ENCODE data around the gene RBKS. TPM values are rescaled to one million over a fixed set of nuclear protein-coding genes. Genes with fewer than 3 reads are reported as not detected.
"Not testable (repeated sequence)": the region's sequence is repeated elsewhere in the genome, so short reads cannot be mapped to it uniquely, and the experiment has no call there.

The RBKS gene
- total RNA-seq, 2 experiments from 2014 or later, result 2.2 to 2.8 TPM

GRCh38 chr2:27771202-27771547 lies 119.0 kb downstream of the RBKS start:
- ChIA-PET CTCF (interaction anchor here (2.7 kb wide), 1 partner anchor 88 kb away, joined by 6 read pairs; no protein-coding TSS in a partner anchor), POLR2A (interaction anchor here (1.0 to 2.7 kb wide), 6 partner anchors 26 to 638 kb away, joined by 3 to 8 read pairs (median 6); partner anchors contain the start of genes BABAM2, RBKS, SLC4A1AP and SUPT7L)
- DNase-seq, result no peak
- H3K27ac Mint-ChIP-seq, result peak overlapping the region; percentile 93
- peak overlapping the region; percentile 99 for H3K4me3 Mint-ChIP-seq
- H3K9me3 Mint-ChIP-seq, result no peaks in the 10 kb centered on the region
- H3K36me3 Mint-ChIP-seq (ENCODE audit: low read depth), result peaks cover 27% of the 10 kb centered on the region
- H3K4me1 Mint-ChIP-seq, result peaks cover 44% of the 10 kb centered on the region
- no peaks in the 10 kb centered on the region for H3K27me3 Mint-ChIP-seq

DNA sequence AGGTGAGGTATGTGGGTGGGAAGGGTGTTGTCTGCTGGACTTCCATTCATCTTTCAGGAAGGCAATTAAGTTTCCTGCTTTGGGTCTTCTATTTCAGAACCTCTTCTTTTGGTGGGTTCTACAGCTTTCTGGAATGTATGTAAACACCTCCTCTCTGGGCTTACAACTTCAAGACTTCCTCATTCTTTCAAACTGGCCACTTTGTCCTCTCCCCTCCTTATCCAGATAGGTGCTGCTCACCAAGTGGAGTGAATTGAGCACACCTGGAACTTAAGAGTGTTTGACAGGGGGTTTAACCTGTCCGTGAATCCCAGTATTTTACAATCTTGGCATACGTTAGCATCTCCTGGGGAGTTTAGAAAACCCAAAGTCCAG lies 123.9 kb downstream of the RBKS start:
- Mint-ChIP-seq H3K9me3 (no peaks in the 10 kb centered on the region), H3K27me3 (no peaks in the 10 kb centered on the region), H3K4me1 (peaks cover 18% of the 10 kb centered on the region), H3K36me3 (ENCODE audit: low read depth) (no peaks in the 10 kb centered on the region), H3K27ac (no peak overlapping the region), H3K4me3 (no peak overlapping the region)
- DNase-seq, result no peak
- POLR2A ChIA-PET, result no interaction called here
- CTCF ChIA-PET, result no interaction called here

DNA sequence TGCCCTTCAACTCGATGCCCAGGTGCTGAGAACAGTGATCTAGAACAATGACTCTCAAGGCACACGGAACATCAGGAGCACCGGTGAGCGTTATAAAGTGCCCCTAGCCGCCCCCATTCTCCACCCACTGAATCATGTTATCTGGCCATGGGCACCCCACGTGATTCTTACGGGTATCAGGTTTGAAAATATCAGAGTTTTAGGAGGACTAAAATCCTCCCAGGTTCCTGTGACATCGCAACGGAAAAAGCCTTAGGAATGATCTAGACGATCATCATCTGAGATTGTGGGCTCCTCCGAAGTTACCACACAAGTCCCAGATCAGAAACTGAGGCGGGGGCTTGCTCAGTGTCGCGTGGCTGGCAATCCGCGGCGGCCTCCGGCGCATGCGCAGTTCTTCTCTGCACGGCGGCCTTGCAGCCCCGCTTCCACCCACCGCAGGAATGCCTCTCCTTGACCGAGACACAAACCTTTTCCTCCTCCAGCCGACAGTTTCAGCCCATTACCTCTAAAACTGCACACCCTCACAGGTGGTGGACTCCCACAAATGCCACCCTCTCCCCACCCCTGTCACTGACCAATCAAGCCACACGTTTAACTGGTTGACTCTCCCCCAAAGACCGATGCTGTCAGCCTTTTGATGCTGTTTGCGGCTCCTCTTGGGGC lies 124.4 kb downstream of the RBKS start:
- ChIA-PET POLR2A (no interaction called here), CTCF (no interaction called here)
- H3K4me3 Mint-ChIP-seq, result peak overlapping the region; percentile 17
- H3K9me3 Mint-ChIP-seq, result no peaks in the 10 kb centered on the region
- no peaks in the 10 kb centered on the region for H3K36me3 Mint-ChIP-seq (ENCODE audit: low read depth)
- peak; percentile 22 for DNase-seq
- H3K27me3 Mint-ChIP-seq, result no peaks in the 10 kb centered on the region
- peaks cover 12% of the 10 kb centered on the region for H3K4me1 Mint-ChIP-seq
- H3K27ac Mint-ChIP-seq, result no peak overlapping the region

DNA sequence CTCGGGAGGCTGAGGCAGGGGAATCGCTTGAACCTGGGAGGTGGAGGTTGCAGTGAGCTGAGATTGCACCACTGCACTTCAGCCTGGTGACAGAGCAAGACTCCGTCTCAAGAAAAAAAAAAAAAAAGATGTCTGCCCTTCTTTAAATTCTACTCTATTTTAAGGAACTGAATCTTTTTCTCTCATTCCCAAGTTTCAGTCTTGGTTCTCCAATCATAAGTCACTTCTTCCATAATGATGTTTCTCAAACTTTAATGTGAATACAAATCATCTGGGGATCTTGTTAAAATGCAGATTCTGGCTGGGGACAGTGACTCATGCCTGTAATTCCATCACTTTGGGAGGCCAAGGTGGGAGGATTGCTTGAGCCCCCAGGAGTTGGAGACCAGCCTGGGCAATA lies 125.7 kb downstream of the RBKS start:
- not testable (repeated sequence) for H3K27me3 Mint-ChIP-seq; H3K27ac Mint-ChIP-seq; H3K9me3 Mint-ChIP-seq; H3K36me3 Mint-ChIP-seq (ENCODE audit: low read depth); H3K4me3 Mint-ChIP-seq; DNase-seq
- H3K4me1 Mint-ChIP-seq, result peaks cover 11% of the 10 kb centered on the region
- ChIA-PET POLR2A (interaction anchor here (0.9 kb wide), 1 partner anchor 627 kb away, joined by 3 read pairs; no protein-coding TSS in a partner anchor), CTCF (interaction anchor here (0.6 kb wide), 1 partner anchor 336 kb away, joined by 3 read pairs; no protein-coding TSS in a partner anchor)

GRCh38 chr2:27763907-27764267 lies 126.3 kb downstream of the RBKS start:
- DNase-seq, result no peak
- no peak overlapping the region for H3K27ac Mint-ChIP-seq
- no peak overlapping the region for H3K4me3 Mint-ChIP-seq
- H3K4me1 Mint-ChIP-seq, result peaks cover 11% of the 10 kb centered on the region
- ChIA-PET POLR2A (interaction anchor here (0.9 kb wide), 1 partner anchor 627 kb away, joined by 3 read pairs; no protein-coding TSS in a partner anchor), CTCF (no interaction called here)
- no peaks in the 10 kb centered on the region for H3K36me3 Mint-ChIP-seq (ENCODE audit: low read depth)
- H3K9me3 Mint-ChIP-seq, result no peaks in the 10 kb centered on the region
- no peaks in the 10 kb centered on the region for H3K27me3 Mint-ChIP-seq

- no peaks in the 10 kb centered on the region for H3K36me3 Mint-ChIP-seq (ENCODE audit: low read depth)
- no peaks in the 10 kb centered on the region for H3K27me3 Mint-ChIP-seq
- ChIA-PET CTCF (no interaction called here), POLR2A (no interaction called here)
- peaks cover 11% of the 10 kb centered on the region for H3K4me1 Mint-ChIP-seq
- no peak overlapping the region for H3K4me3 Mint-ChIP-seq
- no peak overlapping the region for H3K27ac Mint-ChIP-seq
- no peaks in the 10 kb centered on the region for H3K9me3 Mint-ChIP-seq
- no peak for DNase-seq
Observed at GRCh38 chr2:27762951-27763906, 127.0 kb downstream of the RBKS start.

GRCh38 chr2:27756544-27757498 lies 133.4 kb downstream of the RBKS start:
- Mint-ChIP-seq H3K27ac (no peak overlapping the region), H3K4me3 (no peak overlapping the region), H3K27me3 (no peaks in the 10 kb centered on the region), H3K9me3 (no peaks in the 10 kb centered on the region), H3K36me3 (ENCODE audit: low read depth) (no peaks in the 10 kb centered on the region), H3K4me1 (peaks cover 8% of the 10 kb centered on the region)
- ChIA-PET CTCF (no interaction called here), POLR2A (no interaction called here)
- no peak for DNase-seq

DNA sequence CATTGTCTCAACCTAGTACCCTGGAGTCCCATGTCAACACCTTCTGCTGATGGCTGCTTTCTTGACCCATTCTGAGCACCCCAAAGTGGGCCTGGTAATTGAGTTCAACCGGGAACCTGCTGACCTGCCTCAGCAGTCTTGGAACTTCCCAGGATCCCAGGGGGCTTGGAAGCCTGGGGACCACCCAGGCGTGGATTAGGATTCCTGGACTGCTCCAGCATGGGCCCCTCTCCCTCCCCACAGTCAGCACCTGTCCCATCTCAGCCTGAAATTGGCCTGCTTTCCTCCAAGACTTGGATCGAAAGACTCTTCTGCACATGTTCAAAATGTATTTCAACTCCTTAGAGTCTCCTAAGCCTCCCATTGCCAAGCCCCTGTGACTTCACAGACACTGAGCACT lies 134.1 kb downstream of the RBKS start:
- DNase-seq, result no peak
- H3K4me1 Mint-ChIP-seq, result peaks cover 8% of the 10 kb centered on the region
- no peaks in the 10 kb centered on the region for H3K9me3 Mint-ChIP-seq
- CTCF ChIA-PET, result no interaction called here
- no peaks in the 10 kb centered on the region for H3K27me3 Mint-ChIP-seq
- POLR2A ChIA-PET, result no interaction called here
- no peak overlapping the region for H3K4me3 Mint-ChIP-seq
- no peaks in the 10 kb centered on the region for H3K36me3 Mint-ChIP-seq (ENCODE audit: low read depth)
- H3K27ac Mint-ChIP-seq, result no peak overlapping the region

GRCh38 chr2:27754831-27755230 lies 135.4 kb downstream of the RBKS start:
- Mint-ChIP-seq H3K27ac (no peak overlapping the region), H3K36me3 (ENCODE audit: low read depth) (no peaks in the 10 kb centered on the region), H3K4me3 (no peak overlapping the region), H3K27me3 (no peaks in the 10 kb centered on the region), H3K4me1 (peaks cover 8% of the 10 kb centered on the region), H3K9me3 (no peaks in the 10 kb centered on the region)
- DNase-seq, result no peak
- CTCF ChIA-PET, result interaction anchor here (1.0 to 1.9 kb wide), 16 partner anchors 10 to 712 kb away, joined by 3 to 8 read pairs (median 4); no protein-coding TSS in a partner anchor
- POLR2A ChIA-PET, result interaction anchor here (0.7 to 1.4 kb wide), 4 partner anchors 635 to 654 kb away, joined by 3 to 7 read pairs (median 3); no protein-coding TSS in a partner anchor

- DNase-seq, result peak; percentile 86
- Mint-ChIP-seq H3K4me3 (no peak overlapping the region), H3K9me3 (peaks cover 7% of the 10 kb centered on the region), H3K27me3 (peaks cover 6% of the 10 kb centered on the region), H3K27ac (no peak overlapping the region), H3K4me1 (peaks cover 8% of the 10 kb centered on the region), H3K36me3 (ENCODE audit: low read depth) (peaks cover 2% of the 10 kb centered on the region)
- POLR2A ChIA-PET, result interaction anchor here (0.7 to 1.4 kb wide), 4 partner anchors 636 to 655 kb away, joined by 3 to 7 read pairs (median 3); no protein-coding TSS in a partner anchor
- CTCF ChIA-PET, result interaction anchor here (0.6 to 1.9 kb wide), 22 partner anchors 9 to 812 kb away, joined by 3 to 8 read pairs (median 3); no protein-coding TSS in a partner anchor
Observed at GRCh38 chr2:27754138-27754588, 136.0 kb downstream of the RBKS start.

DNA sequence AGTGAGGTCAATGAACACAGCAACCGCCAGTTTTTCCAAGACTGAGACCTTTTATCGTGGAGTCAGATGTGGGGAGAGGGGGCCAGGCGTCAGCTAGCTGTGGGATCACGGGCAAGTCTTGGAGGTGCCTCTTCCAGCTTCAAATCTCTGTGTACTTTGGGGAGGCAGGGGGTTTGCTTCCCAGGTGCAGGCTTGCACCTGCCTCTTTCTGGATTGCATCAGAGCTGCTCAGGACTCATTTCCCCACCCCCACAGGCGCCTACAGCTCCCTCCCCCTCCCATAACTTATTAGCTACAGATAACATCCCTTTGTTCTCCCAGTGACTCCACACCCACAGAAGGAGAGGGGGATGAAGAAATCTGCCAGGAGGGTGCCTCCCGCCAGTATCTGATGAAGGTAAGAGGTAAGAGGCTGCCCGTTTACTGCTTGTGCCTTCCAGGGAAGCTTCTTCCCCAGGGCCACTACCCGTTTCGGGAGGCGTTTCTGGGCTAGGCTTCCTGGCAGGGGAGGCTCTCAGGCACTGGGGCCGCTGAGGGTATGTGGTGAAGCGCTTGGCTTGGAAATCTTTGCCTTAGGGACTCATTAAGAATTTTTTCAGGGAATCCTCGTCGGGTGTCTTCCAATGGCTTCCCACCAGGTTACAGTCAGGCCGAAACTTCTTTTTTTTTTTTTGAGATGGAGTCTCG lies 137.5 kb downstream of the RBKS start:
- ChIA-PET POLR2A (interaction anchor here (0.8 kb wide), 1 partner anchor 16 kb away, joined by 3 read pairs; no protein-coding TSS in a partner anchor), CTCF (interaction anchor here (1.0 kb wide), 1 partner anchor 11 kb away, joined by 3 read pairs; no protein-coding TSS in a partner anchor)
- Mint-ChIP-seq H3K4me3 (no peak overlapping the region), H3K36me3 (ENCODE audit: low read depth) (peaks cover 9% of the 10 kb centered on the region), H3K9me3 (peaks cover 16% of the 10 kb centered on the region), H3K27me3 (peaks cover 15% of the 10 kb centered on the region), H3K4me1 (peaks cover 8% of the 10 kb centered on the region), H3K27ac (no peak overlapping the region)
- DNase-seq, result no peak

DNA sequence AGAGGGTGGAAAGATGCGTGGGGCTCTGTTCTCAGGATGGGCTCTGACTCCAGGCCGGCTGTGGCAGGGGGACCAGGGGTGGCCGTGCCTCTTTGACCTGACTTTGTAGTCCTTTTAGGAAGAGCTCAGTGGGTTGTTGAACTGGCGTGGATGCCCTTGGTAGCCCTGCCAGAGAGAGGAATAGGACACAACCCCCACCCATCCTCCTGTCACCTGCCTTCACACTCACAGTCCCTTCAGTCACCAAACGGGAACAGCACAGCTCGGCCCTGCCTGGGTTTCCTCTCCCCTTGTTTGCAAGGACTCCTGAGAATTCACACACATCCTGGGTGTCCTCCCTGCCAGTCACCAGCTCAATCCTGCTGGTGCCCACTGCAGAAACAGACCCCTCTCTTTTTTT lies 138.8 kb downstream of the RBKS start:
- Mint-ChIP-seq H3K27ac (no peak overlapping the region), H3K9me3 (peaks cover 16% of the 10 kb centered on the region), H3K4me1 (peaks cover 8% of the 10 kb centered on the region), H3K4me3 (no peak overlapping the region), H3K36me3 (ENCODE audit: low read depth) (peaks cover 9% of the 10 kb centered on the region), H3K27me3 (peaks cover 15% of the 10 kb centered on the region)
- POLR2A ChIA-PET, result no interaction called here
- CTCF ChIA-PET, result interaction anchor here (0.7 kb wide), 1 partner anchor 158 kb away, joined by 6 read pairs; no protein-coding TSS in a partner anchor
- no peak for DNase-seq

Data from activated CD4-positive, alpha-beta memory T cell treated with anti-CD3 and anti-CD28 coated beads, Interleukin-2, amount 10 ng/mL, durations not matched to agents 7 days and 5 days (primary cell).